ENCODE measurements around the gene NAA80. TPM values are rescaled to one million over a fixed set of nuclear protein-coding genes. Genes with fewer than 3 reads are reported as not detected.
A peak's percentile ranks its signal among the peaks of the same experiment; 100 is the strongest.

The NAA80 gene
- total RNA-seq, 6 experiments from 2014 or later = 2.5 to 6.2 (median 3.5) TPM

- Histone ChIP-seq H3K27ac (no peak overlapping the region), H3K36me3 (peaks cover 0 to 13% (median 5%) of the 10 kb centered on the region in 4 donors), H3K9me3 (no peaks in the 10 kb centered on the region), H3K4me1 (peaks cover 0 to 64% (median 27%) of the 10 kb centered on the region in 4 donors), H3K4me3 (no peak overlapping the region), H3K27me3 (no peaks in the 10 kb centered on the region)
- 57% methylated on average over 3 of the region's 8 CpGs for WGBS (ENCODE audit: insufficient coverage, low coverage, low lambda C conversion rate, missing lambda C conversion rate)
- ATAC-seq = no peak
- intact Hi-C loops (cut with DNase I) = no loop called here
- TF ChIP-seq POLR2A (IDR thresholded peaks at IDR 0.05) (no peak), CTCF (IDR thresholded peaks at IDR 0.05) (no peak)
- no peak for DNase-seq
Observed at GRCh38 chr3:50251220-50251619, 48.0 kb downstream of the NAA80 start.

- ATAC-seq = no peak
- no peak for DNase-seq
- Histone ChIP-seq H3K4me3 (no peak overlapping the region), H3K27ac (no peak overlapping the region), H3K36me3 (peaks cover 0 to 9% (median 4%) of the 10 kb centered on the region in 4 donors), H3K27me3 (no peaks in the 10 kb centered on the region), H3K9me3 (no peaks in the 10 kb centered on the region), H3K4me1 (peaks cover 0 to 70% (median 26%) of the 10 kb centered on the region in 4 donors)
- no CpG with 5 or more reads among the region's 4 CpGs for WGBS (ENCODE audit: insufficient coverage, low coverage, low lambda C conversion rate, missing lambda C conversion rate)
- intact Hi-C loops (cut with DNase I) = no loop called here
- TF ChIP-seq CTCF (IDR thresholded peaks at IDR 0.05) (no peak), POLR2A (IDR thresholded peaks at IDR 0.05) (no peak)
Observed at GRCh38 chr3:50250514-50250913, 48.7 kb downstream of the NAA80 start.

GRCh38 chr3:50249457-50249856 lies 49.7 kb downstream of the NAA80 start:
- DNase-seq (no peak), ATAC-seq (no peak)
- 90% methylated on average over 2 of the region's 5 CpGs for WGBS (ENCODE audit: insufficient coverage, low coverage, low lambda C conversion rate, missing lambda C conversion rate)
- H3K4me3 ChIP-seq = no peak overlapping the region
- intact Hi-C loops (cut with DNase I) = no loop called here
- peaks cover 0 to 9% (median 3%) of the 10 kb centered on the region in 4 donors for H3K36me3 ChIP-seq
- H3K27ac ChIP-seq = peak overlapping the region in 1 of 3 donors; percentile 43
- peaks cover 0 to 70% (median 21%) of the 10 kb centered on the region in 4 donors for H3K4me1 ChIP-seq
- H3K27me3 ChIP-seq = no peaks in the 10 kb centered on the region
- H3K9me3 ChIP-seq = no peaks in the 10 kb centered on the region
- TF ChIP-seq POLR2A (IDR thresholded peaks at IDR 0.05) (no peak), CTCF (IDR thresholded peaks at IDR 0.05) (no peak)

- peaks cover 0 to 9% (median 3%) of the 10 kb centered on the region in 4 donors for H3K36me3 ChIP-seq
- intact Hi-C loops (cut with DNase I) = no loop called here
- H3K4me1 ChIP-seq = peaks cover 0 to 70% (median 14%) of the 10 kb centered on the region in 4 donors
- H3K27ac ChIP-seq = peak overlapping the region; percentile 36 to 53 (median 43)
- H3K27me3 ChIP-seq = no peaks in the 10 kb centered on the region
- 38% methylated on average over 2 of the region's 3 CpGs for WGBS (ENCODE audit: insufficient coverage, low coverage, low lambda C conversion rate, missing lambda C conversion rate)
- peak in 1 of 3 donors; percentile 55 for DNase-seq
- H3K4me3 ChIP-seq = no peak overlapping the region
- no peaks in the 10 kb centered on the region for H3K9me3 ChIP-seq
- TF ChIP-seq POLR2A (IDR thresholded peaks at IDR 0.05) (no peak), CTCF (IDR thresholded peaks at IDR 0.05) (no peak)
- peak; percentile 3 to 44 (median 26) for ATAC-seq
Observed at GRCh38 chr3:50248387-50248786, 50.8 kb downstream of the NAA80 start.
